HG02678 (cell line): ENCODE measurements around the gene FNBP1.
A peak's percentile ranks its signal among the peaks of the same experiment; 100 is the strongest.

Experiments used
- ATAC-seq: cut with Tn5 transposase; IDR thresholded peaks from one replicate; pipeline ENCODE4 v1.9.1; 2021; ENCODE audit warnings: mild to moderate bottlenecking, moderate library complexity; ENCODE audit not compliant: unreplicated experiment

Gene FNBP1

GRCh38 chr9:130045725-130046450, 2.9 kb upstream of the FNBP1 start:
- no peak for ATAC-seq

- ATAC-seq, result no peak
Observed at GRCh38 chr9:130043654-130044623, 950 bp upstream of the FNBP1 start.

- no peak for ATAC-seq
Observed at GRCh38 chr9:130042406-130042884, 544 bp downstream of the FNBP1 start.

GRCh38 chr9:130041648-130042405, 1.2 kb downstream of the FNBP1 start:
- no peak for ATAC-seq

- ATAC-seq, result no peak
Observed at GRCh38 chr9:130040984-130041647, 1.9 kb downstream of the FNBP1 start.

- no peak for ATAC-seq
Observed at GRCh38 chr9:130039528-130040147, 3.4 kb downstream of the FNBP1 start.

- ATAC-seq, result no peak
Observed at GRCh38 chr9:130036099-130036498, 6.9 kb downstream of the FNBP1 start.

GRCh38 chr9:130034570-130034969, 8.4 kb downstream of the FNBP1 start:
- ATAC-seq, result no peak

- ATAC-seq, result no peak
Observed at GRCh38 chr9:130030651-130031127, 12.3 kb downstream of the FNBP1 start.

- peak; percentile 37 for ATAC-seq
Observed at GRCh38 chr9:130029223-130029973, 13.6 kb downstream of the FNBP1 start.

- ATAC-seq, result no peak
Observed at GRCh38 chr9:130028493-130029222, 14.3 kb downstream of the FNBP1 start.

GRCh38 chr9:130027533-130028365, 15.2 kb downstream of the FNBP1 start:
- ATAC-seq, result no peak

GRCh38 chr9:130026583-130027340, 16.2 kb downstream of the FNBP1 start:
- no peak for ATAC-seq

- ATAC-seq, result no peak
Observed at GRCh38 chr9:130024597-130024994, 18.4 kb downstream of the FNBP1 start.

GRCh38 chr9:130023994-130024596, 18.9 kb downstream of the FNBP1 start:
- ATAC-seq, result no peak

GRCh38 chr9:130023144-130023787, 19.7 kb downstream of the FNBP1 start:
- ATAC-seq, result peak; percentile 45
